Skeletal muscle satellite cell (primary cell): Measurements from ENCODE around the gene IFT81.

Experiments used
- H3K27me3 ChIP-seq: 2 replicates; pipeline ENCODE4 v1.7.0; 2013; ENCODE audit warnings: low read length; ENCODE audit not compliant: control insufficient read depth, insufficient read depth
- H3K36me3 ChIP-seq: 2 replicates; pipeline ENCODE4 v1.7.0; 2013; ENCODE audit warnings: mild to moderate bottlenecking, control low read depth, low read length; ENCODE audit not compliant: insufficient read depth
- H3K4me1 ChIP-seq: 2 replicates; pipeline ENCODE4 v1.7.0; 2013; ENCODE audit warnings: low read length; ENCODE audit not compliant: control insufficient read depth, insufficient read depth
- H3K4me2 ChIP-seq: 2 replicates; pipeline ENCODE4 v1.7.0; 2013; ENCODE audit warnings: mild to moderate bottlenecking, low read length
- H3K4me3 ChIP-seq: 2 replicates; pipeline ENCODE4 v1.7.0; 2013; ENCODE audit warnings: low read length
- H3K9ac ChIP-seq: 2 replicates; pipeline ENCODE4 v1.7.0; 2013; ENCODE audit warnings: mild to moderate bottlenecking, low read depth, low read length, moderate library complexity
- H3K9me3 ChIP-seq: replicated peaks from 2 replicates; pipeline ENCODE4 v1.7.0; 2013; ENCODE audit warnings: mild to moderate bottlenecking, control low read depth, low read length

Gene IFT81

DNA sequence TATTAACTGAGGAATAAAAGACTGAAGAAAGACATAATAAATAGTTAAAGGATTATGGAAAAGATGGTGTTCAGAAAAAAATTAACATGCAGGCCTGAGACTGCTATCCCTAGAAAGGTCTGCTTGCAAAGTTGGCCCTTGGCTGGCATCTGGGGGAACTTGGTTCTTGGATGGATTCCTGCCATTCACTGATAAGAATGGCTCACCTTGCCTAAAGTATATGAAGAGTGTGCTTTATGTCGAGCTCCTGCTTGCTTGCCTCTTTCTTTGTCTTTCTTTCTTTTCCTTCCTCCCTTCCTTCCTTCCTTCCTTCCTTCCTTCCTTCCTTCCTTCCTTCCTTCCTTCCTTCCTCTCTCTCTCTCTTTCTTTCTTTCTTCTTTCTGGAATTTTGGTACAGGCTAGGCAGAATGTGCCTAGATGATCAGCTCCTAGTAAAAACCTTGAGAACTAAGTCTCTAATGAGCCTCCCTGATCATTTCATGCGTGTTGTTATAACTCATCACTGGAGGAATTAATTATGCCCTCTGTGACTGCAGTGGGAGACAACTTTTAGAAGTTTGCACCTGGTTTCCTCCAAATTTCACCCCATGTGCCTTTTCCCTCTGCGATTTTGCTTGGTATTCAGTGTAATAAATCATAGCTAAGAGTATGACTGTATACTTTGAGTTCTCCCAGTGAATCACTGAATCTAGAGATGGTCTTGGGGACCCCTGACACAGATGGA, 44.7 kb downstream of the IFT81 start:
- no peaks in the 10 kb centered on the region for H3K9me3 ChIP-seq
- H3K4me3 ChIP-seq = no peak overlapping the region
- no peak overlapping the region for H3K9ac ChIP-seq
- H3K36me3 ChIP-seq = no peaks in the 10 kb centered on the region
- no peak overlapping the region for H3K4me2 ChIP-seq
- H3K27me3 ChIP-seq = no peaks in the 10 kb centered on the region
- no peaks in the 10 kb centered on the region for H3K4me1 ChIP-seq

DNA sequence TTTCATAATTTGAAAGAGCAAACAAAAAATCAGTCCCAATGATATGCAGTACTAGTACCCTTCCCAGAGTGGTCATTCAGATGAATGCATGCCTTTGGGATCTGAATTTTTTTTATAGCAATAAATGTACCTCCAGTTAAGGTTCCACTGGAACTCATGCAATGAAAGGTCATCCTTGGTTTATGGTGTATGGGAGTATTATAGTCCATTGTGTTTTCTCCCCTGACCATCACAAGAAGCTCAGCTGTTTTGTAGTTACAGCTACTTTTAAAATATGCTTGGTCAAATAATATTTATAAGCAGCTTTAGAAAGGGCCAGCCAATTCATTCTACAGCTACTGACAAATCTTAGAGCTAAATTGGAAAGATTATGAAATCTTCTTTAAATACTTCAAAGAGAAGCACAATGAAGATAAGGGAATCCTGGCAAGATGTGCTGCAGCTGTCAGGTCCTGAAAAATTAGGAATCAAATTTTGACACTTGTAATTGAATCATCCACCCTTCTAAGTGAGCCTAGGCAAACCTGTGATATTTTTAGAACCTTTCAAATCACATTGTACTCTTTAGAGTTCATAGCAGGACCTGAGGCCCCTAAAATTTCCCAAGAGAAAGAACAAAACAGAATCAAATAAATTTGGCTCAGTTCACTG, 46.5 kb downstream of the IFT81 start:
- H3K36me3 ChIP-seq = no peaks in the 10 kb centered on the region
- no peak overlapping the region for H3K4me3 ChIP-seq
- H3K9me3 ChIP-seq = no peaks in the 10 kb centered on the region
- H3K4me1 ChIP-seq = no peaks in the 10 kb centered on the region
- H3K27me3 ChIP-seq = no peaks in the 10 kb centered on the region
- H3K4me2 ChIP-seq = no peak overlapping the region
- no peak overlapping the region for H3K9ac ChIP-seq

DNA sequence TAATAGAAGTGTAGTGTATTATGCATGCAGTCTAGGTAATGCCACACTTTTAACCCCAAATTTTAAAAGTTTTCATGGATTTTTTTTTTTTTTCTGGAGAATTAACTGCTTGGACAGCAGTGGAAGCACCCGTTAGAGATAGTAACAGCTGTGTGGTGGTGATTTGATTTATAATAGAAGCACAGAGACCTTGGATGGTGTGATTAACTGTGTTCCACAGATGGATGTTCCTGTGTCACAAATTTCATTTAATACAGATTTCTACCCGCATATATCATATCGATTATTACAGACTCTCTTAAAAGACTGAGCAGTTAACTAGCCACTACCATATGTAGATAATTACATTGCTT, 47.0 kb downstream of the IFT81 start:
- Histone ChIP-seq H3K36me3 (no peaks in the 10 kb centered on the region), H3K4me3 (no peak overlapping the region), H3K9ac (no peak overlapping the region), H3K27me3 (no peaks in the 10 kb centered on the region), H3K9me3 (no peaks in the 10 kb centered on the region), H3K4me2 (no peak overlapping the region), H3K4me1 (no peaks in the 10 kb centered on the region)

DNA sequence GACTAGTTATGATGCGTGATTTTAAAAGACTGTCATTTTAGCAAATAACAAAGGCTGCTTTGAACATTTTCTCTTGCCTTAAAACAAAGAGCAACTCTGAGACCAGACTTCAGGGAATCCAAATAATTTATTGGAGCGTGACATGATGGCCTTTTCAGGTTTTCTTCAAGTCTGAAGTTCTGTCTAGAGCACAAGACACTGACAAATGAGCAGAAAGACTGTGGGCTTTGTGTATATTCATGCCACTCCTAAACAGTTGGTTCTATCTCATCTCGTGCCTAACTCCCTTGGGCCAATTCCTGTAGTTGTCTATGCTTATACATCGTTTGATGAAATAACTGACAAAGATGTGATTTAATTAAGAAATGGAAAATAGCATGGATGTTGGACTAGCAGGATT, 47.5 kb downstream of the IFT81 start:
- H3K9ac ChIP-seq = no peak overlapping the region
- peaks cover 3% of the 10 kb centered on the region for H3K4me1 ChIP-seq
- H3K4me2 ChIP-seq = no peak overlapping the region
- no peaks in the 10 kb centered on the region for H3K9me3 ChIP-seq
- H3K36me3 ChIP-seq = no peaks in the 10 kb centered on the region
- no peaks in the 10 kb centered on the region for H3K27me3 ChIP-seq
- H3K4me3 ChIP-seq = no peak overlapping the region

DNA sequence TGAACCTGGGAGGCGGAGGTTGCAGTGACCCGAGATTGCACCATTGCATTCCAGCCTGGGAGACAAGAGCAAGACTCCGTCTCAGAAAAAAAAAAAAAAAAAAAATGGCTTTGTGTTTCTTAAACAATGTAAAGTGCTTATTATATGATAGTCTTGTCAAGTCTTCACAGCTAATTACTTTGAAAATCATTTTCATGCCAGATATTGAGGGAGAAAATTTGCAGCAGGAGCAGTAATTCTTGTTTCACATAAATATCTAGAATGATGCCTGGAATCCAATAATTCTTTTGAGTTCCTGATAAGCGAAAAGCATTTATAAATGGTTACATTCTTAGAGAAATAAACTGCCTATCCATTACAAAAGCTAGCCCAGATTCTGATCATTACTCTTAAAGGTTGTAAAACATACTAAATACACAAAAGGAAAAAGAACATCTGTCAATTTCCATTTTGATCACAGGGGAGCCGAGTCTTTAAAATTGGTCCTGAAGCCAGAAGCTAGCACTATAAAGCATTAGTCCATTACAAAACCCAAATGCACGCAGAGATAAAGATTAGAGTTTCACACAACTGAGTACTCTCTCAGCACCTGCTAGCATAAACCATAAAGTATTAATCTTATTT, 50.3 kb downstream of the IFT81 start:
- Histone ChIP-seq H3K4me2 (no peak overlapping the region), H3K9me3 (no peaks in the 10 kb centered on the region), H3K36me3 (no peaks in the 10 kb centered on the region), H3K9ac (no peak overlapping the region), H3K27me3 (no peaks in the 10 kb centered on the region), H3K4me1 (peaks cover 10% of the 10 kb centered on the region), H3K4me3 (no peak overlapping the region)

DNA sequence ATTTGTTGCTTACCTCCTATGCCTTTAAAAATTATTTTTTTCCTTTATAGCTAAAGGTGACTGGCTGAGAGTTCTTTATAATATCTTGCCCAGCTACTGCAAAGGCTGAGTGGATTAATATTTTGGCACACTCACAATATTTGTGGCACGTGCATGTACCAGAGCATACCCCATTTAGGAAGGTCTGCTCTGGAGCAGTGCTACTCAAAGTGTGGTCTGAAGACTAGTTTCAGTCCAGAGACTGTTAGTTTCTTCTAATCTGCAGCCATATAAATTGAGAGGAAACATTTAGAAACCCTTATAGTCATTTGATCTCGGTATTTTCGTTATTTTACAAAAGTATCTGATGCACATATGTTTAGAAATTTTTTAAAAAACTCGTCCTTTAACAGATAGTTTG, 51.0 kb downstream of the IFT81 start:
- Histone ChIP-seq H3K4me1 (peaks cover 10% of the 10 kb centered on the region), H3K36me3 (no peaks in the 10 kb centered on the region), H3K27me3 (no peaks in the 10 kb centered on the region), H3K4me3 (no peak overlapping the region), H3K9ac (no peak overlapping the region), H3K4me2 (no peak overlapping the region), H3K9me3 (no peaks in the 10 kb centered on the region)

DNA sequence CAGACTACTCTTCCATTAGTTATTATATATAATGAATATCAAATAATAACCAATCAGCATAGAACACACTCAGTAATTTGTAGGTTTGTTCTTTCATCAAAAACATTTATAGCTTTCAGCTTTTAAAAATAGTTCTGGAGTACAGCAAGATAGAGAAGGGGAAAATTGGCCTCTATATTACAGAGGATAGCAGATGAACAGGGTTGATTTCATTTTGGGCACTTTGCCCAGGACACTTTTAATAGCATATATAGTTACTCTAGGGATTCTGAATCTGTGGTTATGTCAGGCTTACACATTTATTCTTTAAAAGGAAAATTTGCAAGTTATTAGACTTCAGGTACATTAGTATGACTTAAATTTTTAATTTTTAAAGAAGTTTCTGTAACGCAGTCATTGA, 52.6 kb downstream of the IFT81 start:
- Histone ChIP-seq H3K9ac (no peak overlapping the region), H3K9me3 (no peaks in the 10 kb centered on the region)

DNA sequence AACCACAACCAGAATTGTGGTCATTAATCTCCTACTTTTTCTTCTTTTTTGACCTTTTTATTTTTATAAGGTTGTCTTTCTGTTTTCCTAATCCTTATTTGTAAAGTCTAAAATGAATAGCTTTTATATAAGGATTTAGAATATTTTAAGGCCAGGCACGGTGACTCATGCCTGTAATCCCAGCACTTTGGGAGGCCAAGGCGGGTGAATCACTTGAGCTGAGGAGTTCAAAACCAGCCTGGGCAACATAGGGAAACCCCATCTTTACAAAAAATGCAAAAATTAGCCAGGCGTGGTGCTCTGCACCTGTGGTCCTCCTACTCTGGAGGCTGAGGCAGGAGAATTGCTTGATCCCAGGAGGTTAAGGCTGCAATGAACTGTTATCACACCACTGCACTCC, 55.1 kb downstream of the IFT81 start:
- no peak overlapping the region for H3K4me3 ChIP-seq
- H3K4me2 ChIP-seq = no peak overlapping the region
- peaks cover 9% of the 10 kb centered on the region for H3K36me3 ChIP-seq
- no peaks in the 10 kb centered on the region for H3K27me3 ChIP-seq
- peaks cover 12% of the 10 kb centered on the region for H3K4me1 ChIP-seq
- H3K9ac ChIP-seq = no peak overlapping the region
- no peaks in the 10 kb centered on the region for H3K9me3 ChIP-seq

More for the DNA sequence above, 52.6 kb downstream of the IFT81 start:
- H3K4me2 ChIP-seq = no peak overlapping the region
- peaks cover 12% of the 10 kb centered on the region for H3K4me1 ChIP-seq
- no peak overlapping the region for H3K4me3 ChIP-seq
- H3K36me3 ChIP-seq = peaks cover 4% of the 10 kb centered on the region
- H3K27me3 ChIP-seq = no peaks in the 10 kb centered on the region

DNA sequence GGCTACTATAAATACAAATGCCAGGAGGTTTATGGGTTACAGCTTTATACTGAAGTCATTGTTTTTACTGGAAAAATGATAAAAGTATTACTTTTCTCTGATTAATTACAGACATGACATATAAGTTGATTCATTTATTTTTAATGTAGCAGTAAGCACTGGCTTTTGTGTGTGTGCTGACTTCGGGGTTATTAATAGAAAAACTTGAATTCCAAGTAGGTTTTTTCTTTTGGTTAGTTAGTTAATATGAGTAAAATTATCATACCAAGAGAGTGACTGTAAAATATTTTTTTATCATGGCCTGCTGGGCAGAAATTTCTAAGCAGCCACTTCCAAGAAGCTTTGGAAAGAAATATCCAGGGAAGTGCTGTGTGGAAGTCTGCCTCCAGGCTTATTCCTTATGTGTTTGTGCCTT, 56.4 kb downstream of the IFT81 start:
- Histone ChIP-seq H3K27me3 (no peaks in the 10 kb centered on the region), H3K4me1 (peaks cover 12% of the 10 kb centered on the region), H3K36me3 (peaks cover 9% of the 10 kb centered on the region), H3K9me3 (no peaks in the 10 kb centered on the region), H3K9ac (no peak overlapping the region), H3K4me2 (no peak overlapping the region), H3K4me3 (no peak overlapping the region)

DNA sequence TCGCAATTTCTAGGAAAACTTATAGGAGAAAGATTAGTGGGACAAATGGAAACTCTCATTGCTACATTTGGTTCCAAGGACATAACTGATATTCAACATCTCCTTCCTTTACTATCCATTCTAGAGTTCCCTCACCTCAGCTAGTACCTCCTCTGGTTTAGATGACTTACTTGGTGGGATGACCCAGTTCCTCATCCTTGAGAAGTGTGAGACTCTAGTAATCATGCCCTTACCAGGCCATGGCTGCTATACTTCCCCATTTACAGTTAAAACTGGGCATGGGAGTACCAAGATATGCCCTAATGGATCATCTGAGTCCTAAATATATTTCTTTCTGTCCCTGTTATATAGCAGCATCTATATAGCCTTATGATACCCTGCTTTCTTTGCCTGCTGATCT, 58.1 kb downstream of the IFT81 start:
- peaks cover 9% of the 10 kb centered on the region for H3K4me1 ChIP-seq
- H3K36me3 ChIP-seq = peaks cover 13% of the 10 kb centered on the region
- no peak overlapping the region for H3K4me3 ChIP-seq
- no peaks in the 10 kb centered on the region for H3K9me3 ChIP-seq
- H3K4me2 ChIP-seq = no peak overlapping the region
- no peaks in the 10 kb centered on the region for H3K27me3 ChIP-seq
- no peak overlapping the region for H3K9ac ChIP-seq

DNA sequence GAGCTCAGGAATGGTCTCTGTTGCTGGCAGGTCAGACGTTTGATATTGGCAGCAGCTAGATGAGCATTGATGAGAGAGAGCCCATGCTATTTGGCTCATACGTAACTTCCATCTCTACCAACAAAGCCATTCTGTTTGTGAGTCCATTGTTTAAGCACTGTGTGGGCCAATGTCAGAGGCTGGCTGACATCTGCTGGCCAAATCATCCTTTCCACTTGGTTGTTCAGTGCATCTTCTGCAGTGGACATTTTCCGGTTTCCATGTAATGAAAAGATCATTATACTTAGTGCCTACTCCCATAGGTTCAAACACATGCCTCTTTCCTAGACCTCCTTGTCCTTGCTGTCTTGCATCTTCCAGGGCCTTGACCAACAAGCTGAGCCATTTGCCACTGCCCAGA, 59.2 kb downstream of the IFT81 start:
- Histone ChIP-seq H3K36me3 (peaks cover 13% of the 10 kb centered on the region), H3K4me1 (peaks cover 9% of the 10 kb centered on the region), H3K9ac (no peak overlapping the region), H3K4me3 (no peak overlapping the region), H3K4me2 (no peak overlapping the region), H3K27me3 (no peaks in the 10 kb centered on the region), H3K9me3 (no peaks in the 10 kb centered on the region)

DNA sequence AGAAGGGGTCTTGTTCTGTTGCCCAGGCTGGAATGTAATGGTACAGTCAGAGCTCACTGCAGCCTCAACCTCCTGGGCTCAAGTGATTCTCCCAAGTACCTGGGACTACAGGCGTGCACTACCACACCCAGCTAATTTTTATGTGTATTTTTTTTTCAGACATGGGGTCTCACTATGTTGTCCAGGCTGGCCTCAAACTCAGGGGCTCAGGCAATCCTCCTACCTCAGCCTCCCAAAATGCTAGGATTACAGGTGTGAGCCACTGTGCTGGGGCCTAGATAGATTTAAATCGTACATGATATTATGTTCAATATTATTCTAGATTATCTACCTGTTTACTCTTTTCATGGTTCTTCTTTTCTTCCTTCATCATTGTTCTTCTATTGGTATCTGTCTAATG, 61.5 kb downstream of the IFT81 start:
- no peaks in the 10 kb centered on the region for H3K4me1 ChIP-seq
- H3K9me3 ChIP-seq = no peaks in the 10 kb centered on the region
- no peak overlapping the region for H3K9ac ChIP-seq
- H3K4me3 ChIP-seq = no peak overlapping the region
- peaks cover 13% of the 10 kb centered on the region for H3K36me3 ChIP-seq
- no peaks in the 10 kb centered on the region for H3K27me3 ChIP-seq
- no peak overlapping the region for H3K4me2 ChIP-seq
